Stimulated activated CD8-positive, alpha-beta memory T cell treated with anti-CD3 and anti-CD28 coated beads, Interleukin-4, amount 100 ng/mL, for 4 hours (primary cell): Measurements from ENCODE around the gene MCF2L2.
"Not testable (repeated sequence)": the region's sequence is repeated elsewhere in the genome, so short reads cannot be mapped to it uniquely, and the experiment has no call there.

Source experiments
- DNase-seq, 2 donors: peaks; one replicate each; pipeline ENCODE4 v3.0.0-alpha.2; 2020; ENCODE audit warnings: low read depth in 2 of 2, low spot score in 1 of 2

MCF2L2 gene

GRCh38 chr3:183443395-183444385 is 15.3 kb upstream of the MCF2L2 start:
- no peak for DNase-seq

GRCh38 chr3:183442994-183443393 is 14.6 kb upstream of the MCF2L2 start:
- no peak for DNase-seq

DNA sequence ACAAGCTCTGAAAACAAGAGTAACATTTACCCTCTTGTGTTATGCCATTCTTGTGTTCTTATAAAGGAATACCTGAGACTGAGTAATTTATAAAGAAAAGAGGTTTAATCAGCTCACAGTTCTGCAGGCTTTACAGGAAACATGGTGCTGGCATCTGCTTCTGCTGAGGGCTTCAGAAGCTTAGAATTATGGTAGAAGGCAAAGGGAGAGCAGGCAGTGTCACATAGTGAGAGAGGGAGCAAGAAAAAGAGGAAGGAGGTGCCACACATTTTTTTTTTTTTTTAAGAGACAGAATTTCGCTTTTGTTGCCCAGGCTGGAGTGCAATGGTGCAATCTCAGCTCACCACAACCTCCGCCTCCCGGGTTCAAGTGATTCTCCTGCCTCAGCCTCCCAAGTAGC is 12.1 kb upstream of the MCF2L2 start:
- DNase-seq, result not testable (repeated sequence)

DNA sequence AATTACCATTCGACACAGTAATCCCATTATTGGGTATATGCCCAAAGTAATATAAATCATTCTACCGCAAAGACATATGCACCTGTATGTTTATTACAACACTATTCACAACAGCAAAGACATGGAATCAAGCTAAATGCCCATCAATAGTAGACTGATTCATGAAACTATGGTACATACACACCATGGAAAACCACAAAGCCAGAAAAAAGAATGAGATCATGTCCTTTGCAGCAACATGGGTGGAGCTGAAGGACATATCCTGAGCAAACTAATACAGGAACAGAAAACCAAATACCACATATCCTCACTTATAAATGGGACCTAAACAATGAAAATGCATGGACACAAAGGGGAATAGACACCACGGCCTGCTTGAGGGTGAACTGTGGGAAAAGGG is 11.1 kb upstream of the MCF2L2 start:
- no peak for DNase-seq

- DNase-seq, result no peak
These were observed 10.3 kb upstream of the MCF2L2 start for GRCh38 chr3:183438735-183439134.

GRCh38 chr3:183437666-183438564 is 9.5 kb upstream of the MCF2L2 start:
- no peak for DNase-seq

- DNase-seq, result no peak
These were observed 8.6 kb upstream of the MCF2L2 start for GRCh38 chr3:183437061-183437460.

DNA sequence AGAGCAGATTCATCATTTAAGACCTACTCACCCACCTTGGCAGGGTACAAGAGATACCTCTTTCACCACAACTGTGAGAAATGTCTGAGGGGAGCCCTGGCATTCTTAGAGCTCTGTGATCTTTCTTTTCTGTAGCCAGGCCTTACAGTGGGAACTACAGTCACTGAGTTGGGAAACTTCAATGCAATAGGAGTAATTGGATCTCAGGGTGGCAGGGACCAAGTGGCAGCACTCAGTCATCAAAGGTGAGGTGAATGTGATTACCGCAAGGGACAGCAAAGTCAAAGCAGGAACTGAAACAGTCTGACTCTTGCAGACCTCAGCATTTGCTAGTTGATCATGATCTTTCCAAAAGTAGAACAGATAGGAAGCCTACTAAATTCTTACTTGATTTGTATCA is 7.2 kb upstream of the MCF2L2 start:
- DNase-seq, result no peak

- DNase-seq, result no peak
These were observed 6.6 kb upstream of the MCF2L2 start for GRCh38 chr3:183434992-183435391.

GRCh38 chr3:183434503-183434902 is 6.1 kb upstream of the MCF2L2 start:
- DNase-seq, result no peak

DNA sequence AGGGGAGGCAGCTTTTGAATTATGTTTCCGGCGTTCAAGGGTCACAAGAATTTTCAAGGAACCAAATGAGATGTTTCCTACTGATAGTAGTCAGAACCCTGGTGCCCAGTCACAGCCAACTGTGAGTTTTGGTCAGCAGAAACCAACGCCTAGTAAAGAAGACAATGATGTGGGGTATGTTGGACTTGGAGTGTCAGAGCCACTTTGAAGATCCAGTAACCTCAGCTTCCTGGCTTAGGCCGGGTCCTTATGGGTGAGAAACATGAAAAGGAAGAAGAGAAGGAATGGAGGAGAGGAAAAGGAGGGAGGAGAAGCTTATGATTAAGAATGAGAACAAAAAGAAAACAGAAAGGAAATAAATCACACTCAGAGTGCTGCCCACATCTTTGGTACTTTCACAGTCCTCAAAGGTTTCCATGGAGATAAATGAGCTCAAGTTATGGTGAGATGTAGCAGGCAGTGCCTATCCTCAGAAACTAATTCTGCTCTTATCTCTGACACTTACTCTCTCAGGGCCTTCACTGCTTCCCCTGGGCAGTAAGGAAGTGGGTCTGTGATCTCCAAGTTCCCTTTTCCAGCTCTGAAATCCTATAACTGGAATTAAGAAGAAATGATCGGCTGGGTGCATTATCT is 2.0 kb upstream of the MCF2L2 start:
- DNase-seq, result no peak

DNA sequence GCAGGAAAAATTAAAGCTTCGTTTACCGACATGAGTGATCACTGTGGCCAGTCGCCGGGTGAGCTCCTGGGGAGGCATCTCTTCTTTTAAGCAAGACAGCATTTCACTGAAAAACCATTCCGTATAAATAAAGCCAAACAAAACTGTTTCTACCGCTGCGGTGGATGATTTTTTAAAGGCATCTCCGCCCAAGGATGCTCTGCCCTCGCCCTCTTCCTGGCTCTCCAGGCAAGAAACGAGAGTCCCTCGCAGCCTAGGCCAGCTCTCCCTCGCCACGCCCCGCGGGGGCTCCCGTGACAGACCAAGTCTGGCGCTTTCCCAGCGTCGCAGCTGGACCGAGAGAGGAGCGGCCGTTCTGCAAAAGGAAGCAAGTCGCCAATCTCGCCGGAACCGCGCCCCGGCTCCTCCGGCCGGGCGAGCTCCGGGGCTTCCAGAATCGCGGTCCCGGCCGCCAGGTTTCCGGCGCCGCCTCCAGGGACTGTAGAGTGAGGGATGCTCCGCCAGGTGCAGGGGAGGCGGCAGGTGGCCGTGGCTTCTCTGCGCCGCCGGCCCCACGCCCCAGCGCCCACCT is 458 bp downstream of the MCF2L2 start:
- no peak for DNase-seq

GRCh38 chr3:183427196-183427875 is 1.1 kb downstream of the MCF2L2 start:
- DNase-seq, result no peak

DNA sequence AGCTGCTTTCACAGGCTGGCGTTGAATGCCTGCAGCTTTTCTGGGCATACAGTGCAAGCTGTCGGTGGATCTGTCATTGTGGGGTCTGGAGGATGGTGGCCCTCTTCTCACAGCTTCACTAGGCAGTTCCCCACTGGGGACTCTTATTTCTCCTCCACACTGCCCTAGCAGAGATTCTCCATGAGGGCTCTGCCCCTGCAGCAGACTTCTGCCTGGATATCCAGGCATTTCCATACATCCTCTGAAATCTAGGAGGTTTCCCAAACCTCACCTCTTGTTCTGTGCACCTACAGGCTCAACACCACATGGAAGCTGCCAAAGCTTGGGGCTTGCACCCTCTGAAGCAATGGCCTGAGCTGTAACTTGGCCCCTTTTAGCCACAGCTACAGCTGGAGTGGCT is 9.6 kb downstream of the MCF2L2 start:
- DNase-seq, result not testable (repeated sequence)

GRCh38 chr3:183411216-183411922 is 17.1 kb downstream of the MCF2L2 start:
- DNase-seq, result no peak

DNA sequence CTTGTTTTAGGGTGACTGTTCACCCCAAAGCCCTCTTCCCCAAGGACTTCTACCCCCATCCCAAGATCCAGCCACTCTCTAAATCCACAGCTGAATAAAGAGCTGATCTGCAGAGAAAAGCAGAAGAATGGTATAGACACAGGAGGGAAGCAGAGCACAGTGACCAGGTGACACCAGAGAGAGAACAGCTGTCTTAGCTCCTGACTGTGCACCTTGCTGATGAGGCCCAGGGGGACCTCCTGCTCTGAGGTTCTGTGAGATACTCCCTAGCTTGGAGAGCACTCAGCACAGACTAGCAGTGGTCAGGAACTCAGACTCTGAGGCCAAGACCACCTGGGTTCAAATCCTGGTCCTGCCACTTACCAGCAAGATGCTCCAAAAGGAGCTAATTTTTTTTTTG is 17.7 kb downstream of the MCF2L2 start:
- no peak for DNase-seq

GRCh38 chr3:183410280-183410679 is 18.1 kb downstream of the MCF2L2 start:
- DNase-seq, result no peak

- no peak for DNase-seq
These were observed 19.2 kb downstream of the MCF2L2 start for GRCh38 chr3:183409219-183409618.

DNA sequence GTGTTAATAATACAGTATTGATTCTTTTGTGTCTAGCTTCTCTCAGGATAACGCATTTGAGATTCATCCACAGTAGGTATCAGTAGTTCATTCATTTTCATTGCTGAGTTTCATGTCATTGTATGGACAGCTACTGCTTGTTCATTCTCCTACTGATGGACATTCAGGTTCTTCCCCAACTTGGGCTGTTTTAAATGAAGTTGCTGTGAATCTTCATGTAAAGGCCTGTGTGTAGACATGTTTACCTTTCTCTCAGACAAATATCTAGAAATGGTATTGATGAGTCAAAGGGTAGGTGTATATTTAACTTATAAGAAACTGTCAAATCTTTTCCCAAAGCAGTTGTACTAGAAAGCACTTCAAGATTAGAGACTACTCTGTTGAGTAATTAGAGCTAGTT is 26.7 kb downstream of the MCF2L2 start:
- DNase-seq, result no peak

DNA sequence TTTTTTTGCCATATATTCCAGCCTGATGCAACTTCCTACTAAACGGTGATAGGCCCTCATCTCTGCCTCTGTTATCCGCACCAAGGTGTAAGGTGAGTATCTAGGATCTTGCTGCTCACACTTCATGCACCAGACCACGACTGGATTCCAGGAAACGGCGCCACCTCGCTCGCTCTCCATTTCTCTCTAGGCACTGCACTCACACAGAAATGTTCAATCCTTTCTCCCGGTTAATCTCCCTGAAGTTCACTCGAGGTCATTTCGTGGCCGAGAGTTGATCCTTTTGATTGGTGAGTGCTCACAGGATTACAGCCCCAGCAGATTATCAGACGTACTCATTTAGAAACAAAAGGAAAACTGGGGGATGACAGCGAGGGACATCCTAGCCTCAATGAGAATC is 28.1 kb downstream of the MCF2L2 start:
- DNase-seq, result no peak
